HEK293 (cell line): ENCODE measurements around the gene SECISBP2L.

Experiments
- GLI2 ChIP-seq: fragments of 450-650 bp; formaldehyde crosslinking; IDR thresholded peaks from 2 replicates; pipeline ENCODE4; 2017; ENCODE audit warnings: missing biosample characterization, missing genetic modification characterization, low read depth, borderline replicate concordance
- GLI4 ChIP-seq: fragments of 450-650 bp; formaldehyde crosslinking; IDR thresholded peaks from 2 replicates; pipeline ENCODE4 v1.5.1; 2016; ENCODE audit warnings: missing biosample characterization, missing genetic modification characterization
- KLF10 ChIP-seq: fragments of 450-650 bp; IDR thresholded peaks from 2 replicates; pipeline ENCODE4 v1.5.1; 2018; ENCODE audit warnings: missing biosample characterization, mild to moderate bottlenecking, missing genetic modification characterization
- KLF9 ChIP-seq: fragments of 450-650 bp; formaldehyde crosslinking; IDR thresholded peaks from 2 replicates; pipeline ENCODE4 v1.5.1; 2016; ENCODE audit warnings: missing biosample characterization, missing genetic modification characterization, low read depth
- MYNN ChIP-seq: fragments of 450-650 bp; formaldehyde crosslinking; IDR thresholded peaks from 2 replicates; pipeline ENCODE4 v1.5.1; 2016; ENCODE audit warnings: missing biosample characterization, missing genetic modification characterization, borderline replicate concordance
- PRDM1 ChIP-seq: fragments of 450-650 bp; formaldehyde crosslinking; IDR thresholded peaks from 2 replicates; pipeline ENCODE4; 2016; ENCODE audit warnings: missing biosample characterization, missing genetic modification characterization
- REPIN1 ChIP-seq: fragments of 450-650 bp; formaldehyde crosslinking; IDR thresholded peaks from 2 replicates; pipeline ENCODE4 v1.5.1; 2017; ENCODE audit warnings: missing biosample characterization, missing genetic modification characterization, low read depth
- SP3 ChIP-seq: fragments of 450-650 bp; formaldehyde crosslinking; IDR thresholded peaks from 2 replicates; pipeline ENCODE4 v1.5.1; 2016; ENCODE audit warnings: missing biosample characterization, missing genetic modification characterization
- ZBTB48 ChIP-seq: fragments of 450-650 bp; formaldehyde crosslinking; IDR thresholded peaks from 2 replicates; pipeline ENCODE4 v1.5.1; 2016; ENCODE audit warnings: missing biosample characterization, missing genetic modification characterization
- ZBTB7A ChIP-seq: fragments of 450-650 bp; formaldehyde crosslinking; IDR thresholded peaks from 2 replicates; pipeline ENCODE4 v1.5.1; 2016; ENCODE audit warnings: low read depth, missing biosample characterization, missing genetic modification characterization
- ZEB2 ChIP-seq: fragments of 450-650 bp; formaldehyde crosslinking; IDR thresholded peaks from 2 replicates; pipeline ENCODE4 v1.5.1; 2016; ENCODE audit warnings: missing biosample characterization, missing genetic modification characterization
- ZNF114 ChIP-seq: fragments of 450-650 bp; formaldehyde crosslinking; IDR thresholded peaks from 2 replicates; pipeline ENCODE4 v1.5.0; 2017; ENCODE audit warnings: missing biosample characterization, missing genetic modification characterization
- ZNF132 ChIP-seq: fragments of 450-650 bp; formaldehyde crosslinking; IDR thresholded peaks from 2 replicates; pipeline ENCODE4 v1.5.1; 2017; ENCODE audit warnings: missing biosample characterization, missing genetic modification characterization, borderline replicate concordance
- ZNF2 ChIP-seq: fragments of 450-650 bp; formaldehyde crosslinking; IDR thresholded peaks from 2 replicates; pipeline ENCODE4 v1.5.1; 2016; ENCODE audit warnings: missing biosample characterization, missing genetic modification characterization
- ZNF354C ChIP-seq: fragments of 450-650 bp; formaldehyde crosslinking; IDR thresholded peaks from 2 replicates; pipeline ENCODE4 v1.5.1; 2016; ENCODE audit warnings: missing biosample characterization, missing genetic modification characterization, low read depth, borderline replicate concordance
- ZNF423 ChIP-seq: fragments of 450-650 bp; formaldehyde crosslinking; IDR thresholded peaks from 2 replicates; pipeline ENCODE4 v1.5.1; 2016; ENCODE audit warnings: missing biosample characterization, missing genetic modification characterization
- ZNF48 ChIP-seq: fragments of 450-650 bp; formaldehyde crosslinking; IDR thresholded peaks from 2 replicates; pipeline ENCODE4 v1.5.1; 2016; ENCODE audit warnings: missing biosample characterization, missing genetic modification characterization
- ZNF621 ChIP-seq: fragments of 450-650 bp; formaldehyde crosslinking; IDR thresholded peaks from 2 replicates; pipeline ENCODE4 v1.5.1; 2017; ENCODE audit warnings: missing biosample characterization, missing genetic modification characterization
- ZNF626 ChIP-seq: fragments of 450-650 bp; sonication (Bioruptor Pico); formaldehyde crosslinking; IDR thresholded peaks from 2 replicates; pipeline ENCODE4 v1.5.1; 2018; ENCODE audit warnings: missing biosample characterization, missing genetic modification characterization, inconsistent platforms
- ZNF670 ChIP-seq: fragments of 450-650 bp; formaldehyde crosslinking; IDR thresholded peaks from 2 replicates; pipeline ENCODE4 v1.5.1; 2016; ENCODE audit warnings: missing biosample characterization, missing genetic modification characterization, low read depth
- ZNF791 ChIP-seq: fragments of 450-650 bp; formaldehyde crosslinking; IDR thresholded peaks from 2 replicates; pipeline ENCODE4 v1.5.1; 2016; ENCODE audit warnings: missing biosample characterization, missing genetic modification characterization
- ZNF830 ChIP-seq: fragments of 450-650 bp; IDR thresholded peaks from 2 replicates; pipeline ENCODE4 v1.5.0; 2018; ENCODE audit warnings: missing biosample characterization, missing genetic modification characterization, low read depth, mild to moderate bottlenecking, moderate library complexity
- ZSCAN16 ChIP-seq: fragments of 450-650 bp; formaldehyde crosslinking; IDR thresholded peaks from 2 replicates; pipeline ENCODE4 v1.5.1; 2016; ENCODE audit warnings: missing biosample characterization, missing genetic modification characterization
- ZSCAN23 ChIP-seq: fragments of 450-650 bp; formaldehyde crosslinking; IDR thresholded peaks from 2 replicates; pipeline ENCODE4 v1.5.1; 2016; ENCODE audit warnings: missing biosample characterization, missing genetic modification characterization
- ZXDB ChIP-seq: fragments of 450-650 bp; formaldehyde crosslinking; IDR thresholded peaks from 2 replicates; pipeline ENCODE4 v1.5.1; 2016; ENCODE audit warnings: missing biosample characterization, missing genetic modification characterization
- TF ChIP-seq, protein P1 (sequence below): fragments of 450-650 bp; IDR thresholded peaks from 2 replicates; pipeline ENCODE4 v1.5.1; 2018; ENCODE audit warnings: missing biosample characterization, mild to moderate bottlenecking, missing genetic modification characterization
- TF ChIP-seq, protein P2 (sequence below): fragments of 450-650 bp; formaldehyde crosslinking; IDR thresholded peaks from 2 replicates; pipeline ENCODE4 v1.5.1; 2016; ENCODE audit warnings: missing biosample characterization, missing genetic modification characterization
- TF ChIP-seq, protein P3 (sequence below): fragments of 450-650 bp; formaldehyde crosslinking; IDR thresholded peaks from 2 replicates; pipeline ENCODE4 v1.5.1; 2016; ENCODE audit warnings: missing biosample characterization, missing genetic modification characterization
- TF ChIP-seq, protein P4 (sequence below): fragments of 450-650 bp; formaldehyde crosslinking; IDR thresholded peaks from 2 replicates; pipeline ENCODE4 v1.5.1; 2017; ENCODE audit warnings: missing biosample characterization, missing genetic modification characterization
- TF ChIP-seq, protein P5 (sequence below): fragments of 450-650 bp; formaldehyde crosslinking; IDR thresholded peaks from 2 replicates; pipeline ENCODE4 v1.5.1; 2016; ENCODE audit warnings: missing biosample characterization, missing genetic modification characterization

SECISBP2L gene

DNA sequence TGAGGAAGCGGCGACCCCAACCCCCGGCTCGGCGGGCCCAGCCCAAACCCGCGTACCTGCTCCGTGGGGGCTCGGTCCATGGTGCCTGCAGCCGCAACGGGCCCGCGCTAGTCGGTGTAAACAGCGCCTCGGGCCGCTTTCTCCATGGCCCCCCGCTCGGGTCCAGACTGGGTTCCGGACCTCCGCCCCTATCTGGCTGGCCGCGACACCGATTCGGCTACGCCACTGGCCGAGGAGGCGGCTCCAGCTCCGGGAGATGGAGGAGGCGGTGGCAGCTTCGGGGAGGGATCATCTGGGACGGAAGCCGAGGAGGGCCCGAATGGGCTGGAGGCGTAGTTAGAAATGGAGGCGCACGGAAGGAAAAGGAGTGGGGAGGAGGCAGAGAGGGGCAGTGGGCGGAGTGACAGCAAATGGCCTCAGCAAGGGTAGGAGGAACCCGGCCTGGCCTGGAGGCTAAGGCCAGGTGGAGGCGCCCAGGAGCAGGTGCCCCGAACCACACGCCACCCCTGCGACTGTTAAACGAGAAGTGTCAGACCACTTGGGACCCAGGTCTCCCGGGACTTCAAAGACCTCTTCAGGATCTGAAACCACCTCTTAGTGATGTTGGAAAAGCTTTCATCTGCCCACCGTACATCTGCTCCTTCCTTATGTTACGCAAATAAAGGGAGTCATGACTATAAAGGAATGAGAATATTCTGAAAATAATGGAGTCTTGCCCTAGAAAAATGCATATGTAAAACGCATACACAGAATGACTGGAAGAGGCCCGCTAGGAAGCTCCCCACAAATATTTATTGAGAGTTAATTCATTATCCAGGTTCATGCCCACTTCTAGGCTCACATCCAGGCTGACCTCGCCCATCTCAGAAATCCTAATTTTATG, at the start of gene SECISBP2L (continued):
- TF ChIP-seq ZXDB (tag by site-specific recombination) (peak; percentile 97), ZNF830 (no peak), ZNF626 (no peak), ZNF621 (tag by site-specific recombination) (no peak), ZNF791 (no peak), GLI4 (tag by site-specific recombination) (no peak), ZBTB48 (tag by site-specific recombination) (peak; percentile 89), ZNF2 (tag by site-specific recombination) (peak; percentile 91), ZNF114 (tag by site-specific recombination) (no peak), PRDM1 (tag by site-specific recombination) (peak; percentile 73), REPIN1 (tag by site-specific recombination) (0 out of 2 replicates have a peak, but pooled peaks have one; percentile 20), ZSCAN16 (tag by site-specific recombination) (peak; percentile 61), MYNN (tag by site-specific recombination) (no peak), ZNF132 (no peak), GLI2 (tag by site-specific recombination) (no peak), ZNF48 (tag by site-specific recombination) (no peak), SP3 (peak; percentile 97), ZNF670 (tag by site-specific recombination) (no peak), ZSCAN23 (tag by site-specific recombination) (0 out of 2 replicates have a peak, but pooled peaks have one; percentile 58), ZBTB7A (0 out of 2 replicates have a peak, but pooled peaks have one; percentile 43), KLF10 (tag by site-specific recombination) (no peak; the same call in 1 of the 2 replicates), KLF9 (tag by site-specific recombination) (peak; percentile 88), ZNF354C (no peak), ZEB2 (tag by site-specific recombination) (peak; percentile 89), ZNF423 (tag by site-specific recombination) (0 out of 2 replicates have a peak, but pooled peaks have one; percentile 13)
- TF ChIP-seq, protein P1, sequence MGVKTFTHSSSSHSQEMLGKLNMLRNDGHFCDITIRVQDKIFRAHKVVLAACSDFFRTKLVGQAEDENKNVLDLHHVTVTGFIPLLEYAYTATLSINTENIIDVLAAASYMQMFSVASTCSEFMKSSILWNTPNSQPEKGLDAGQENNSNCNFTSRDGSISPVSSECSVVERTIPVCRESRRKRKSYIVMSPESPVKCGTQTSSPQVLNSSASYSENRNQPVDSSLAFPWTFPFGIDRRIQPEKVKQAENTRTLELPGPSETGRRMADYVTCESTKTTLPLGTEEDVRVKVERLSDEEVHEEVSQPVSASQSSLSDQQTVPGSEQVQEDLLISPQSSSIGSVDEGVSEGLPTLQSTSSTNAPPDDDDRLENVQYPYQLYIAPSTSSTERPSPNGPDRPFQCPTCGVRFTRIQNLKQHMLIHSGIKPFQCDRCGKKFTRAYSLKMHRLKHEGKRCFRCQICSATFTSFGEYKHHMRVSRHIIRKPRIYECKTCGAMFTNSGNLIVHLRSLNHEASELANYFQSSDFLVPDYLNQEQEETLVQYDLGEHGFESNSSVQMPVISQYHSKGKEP (tag by site-specific recombination): no peak
- TF ChIP-seq, protein P2, sequence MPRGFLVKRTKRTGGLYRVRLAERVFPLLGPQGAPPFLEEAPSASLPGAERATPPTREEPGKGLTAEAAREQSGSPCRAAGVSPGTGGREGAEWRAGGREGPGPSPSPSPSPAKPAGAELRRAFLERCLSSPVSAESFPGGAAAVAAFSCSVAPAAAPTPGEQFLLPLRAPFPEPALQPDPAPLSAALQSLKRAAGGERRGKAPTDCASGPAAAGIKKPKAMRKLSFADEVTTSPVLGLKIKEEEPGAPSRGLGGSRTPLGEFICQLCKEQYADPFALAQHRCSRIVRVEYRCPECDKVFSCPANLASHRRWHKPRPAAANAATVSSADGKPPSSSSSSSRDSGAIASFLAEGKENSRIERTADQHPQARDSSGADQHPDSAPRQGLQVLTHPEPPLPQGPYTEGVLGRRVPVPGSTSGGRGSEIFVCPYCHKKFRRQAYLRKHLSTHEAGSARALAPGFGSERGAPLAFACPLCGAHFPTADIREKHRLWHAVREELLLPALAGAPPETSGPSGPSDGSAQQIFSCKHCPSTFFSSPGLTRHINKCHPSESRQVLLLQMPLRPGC: peak; percentile 80
- TF ChIP-seq, protein P3, sequence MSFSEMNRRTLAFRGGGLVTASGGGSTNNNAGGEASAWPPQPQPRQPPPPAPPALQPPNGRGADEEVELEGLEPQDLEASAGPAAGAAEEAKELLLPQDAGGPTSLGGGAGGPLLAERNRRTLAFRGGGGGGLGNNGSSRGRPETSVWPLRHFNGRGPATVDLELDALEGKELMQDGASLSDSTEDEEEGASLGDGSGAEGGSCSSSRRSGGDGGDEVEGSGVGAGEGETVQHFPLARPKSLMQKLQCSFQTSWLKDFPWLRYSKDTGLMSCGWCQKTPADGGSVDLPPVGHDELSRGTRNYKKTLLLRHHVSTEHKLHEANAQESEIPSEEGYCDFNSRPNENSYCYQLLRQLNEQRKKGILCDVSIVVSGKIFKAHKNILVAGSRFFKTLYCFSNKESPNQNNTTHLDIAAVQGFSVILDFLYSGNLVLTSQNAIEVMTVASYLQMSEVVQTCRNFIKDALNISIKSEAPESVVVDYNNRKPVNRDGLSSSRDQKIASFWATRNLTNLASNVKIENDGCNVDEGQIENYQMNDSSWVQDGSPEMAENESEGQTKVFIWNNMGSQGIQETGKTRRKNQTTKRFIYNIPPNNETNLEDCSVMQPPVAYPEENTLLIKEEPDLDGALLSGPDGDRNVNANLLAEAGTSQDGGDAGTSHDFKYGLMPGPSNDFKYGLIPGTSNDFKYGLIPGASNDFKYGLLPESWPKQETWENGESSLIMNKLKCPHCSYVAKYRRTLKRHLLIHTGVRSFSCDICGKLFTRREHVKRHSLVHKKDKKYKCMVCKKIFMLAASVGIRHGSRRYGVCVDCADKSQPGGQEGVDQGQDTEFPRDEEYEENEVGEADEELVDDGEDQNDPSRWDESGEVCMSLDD (tag by site-specific recombination): peak; percentile 81; the same call in 1 of the 2 replicates
- TF ChIP-seq, protein P4, sequence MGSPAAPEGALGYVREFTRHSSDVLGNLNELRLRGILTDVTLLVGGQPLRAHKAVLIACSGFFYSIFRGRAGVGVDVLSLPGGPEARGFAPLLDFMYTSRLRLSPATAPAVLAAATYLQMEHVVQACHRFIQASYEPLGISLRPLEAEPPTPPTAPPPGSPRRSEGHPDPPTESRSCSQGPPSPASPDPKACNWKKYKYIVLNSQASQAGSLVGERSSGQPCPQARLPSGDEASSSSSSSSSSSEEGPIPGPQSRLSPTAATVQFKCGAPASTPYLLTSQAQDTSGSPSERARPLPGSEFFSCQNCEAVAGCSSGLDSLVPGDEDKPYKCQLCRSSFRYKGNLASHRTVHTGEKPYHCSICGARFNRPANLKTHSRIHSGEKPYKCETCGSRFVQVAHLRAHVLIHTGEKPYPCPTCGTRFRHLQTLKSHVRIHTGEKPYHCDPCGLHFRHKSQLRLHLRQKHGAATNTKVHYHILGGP (tag by site-specific recombination): no peak
- TF ChIP-seq, protein P5, sequence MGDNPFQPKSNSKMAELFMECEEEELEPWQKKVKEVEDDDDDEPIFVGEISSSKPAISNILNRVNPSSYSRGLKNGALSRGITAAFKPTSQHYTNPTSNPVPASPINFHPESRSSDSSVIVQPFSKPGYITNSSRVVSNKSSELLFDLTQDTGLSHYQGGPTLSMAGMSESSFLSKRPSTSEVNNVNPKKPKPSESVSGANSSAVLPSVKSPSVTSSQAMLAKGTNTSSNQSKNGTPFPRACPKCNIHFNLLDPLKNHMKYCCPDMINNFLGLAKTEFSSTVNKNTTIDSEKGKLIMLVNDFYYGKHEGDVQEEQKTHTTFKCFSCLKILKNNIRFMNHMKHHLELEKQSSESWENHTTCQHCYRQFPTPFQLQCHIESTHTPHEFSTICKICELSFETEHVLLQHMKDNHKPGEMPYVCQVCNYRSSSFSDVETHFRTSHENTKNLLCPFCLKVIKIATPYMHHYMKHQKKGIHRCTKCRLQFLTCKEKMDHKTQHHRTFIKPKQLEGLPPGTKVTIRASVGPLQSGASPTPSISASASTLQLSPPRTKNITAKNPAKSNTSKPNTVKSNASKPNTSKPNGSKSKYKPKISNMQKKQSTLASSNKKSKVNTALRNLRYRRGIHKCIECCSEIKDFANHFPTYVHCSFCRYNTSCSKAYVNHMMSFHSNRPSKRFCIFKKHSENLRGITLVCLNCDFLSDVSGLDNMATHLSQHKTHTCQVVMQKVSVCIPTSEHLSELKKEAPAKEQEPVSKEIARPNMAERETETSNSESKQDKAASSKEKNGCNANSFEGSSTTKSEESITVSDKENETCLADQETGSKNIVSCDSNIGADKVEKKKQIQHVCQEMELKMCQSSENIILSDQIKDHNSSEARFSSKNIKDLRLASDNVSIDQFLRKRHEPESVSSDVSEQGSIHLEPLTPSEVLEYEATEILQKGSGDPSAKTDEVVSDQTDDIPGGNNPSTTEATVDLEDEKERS (tag by site-specific recombination): 0 out of 2 replicates have a peak, but pooled peaks have one; percentile 51
